Lower leg skin (tissue), 4 donors: ENCODE results near the gene MAGEA2B. TPM values are rescaled to one million over a fixed set of nuclear protein-coding genes. Genes with fewer than 3 reads are reported as not detected.
"Not testable (repeated sequence)": the region's sequence is repeated elsewhere in the genome, so short reads cannot be mapped to it uniquely, and the experiment has no call there.

Experiments
- DNase-seq, 2 donors: peaks; one replicate each; pipeline ENCODE4 v3.0.0-alpha.2; 2019; ENCODE audit warnings: low spot score in 2 of 2
- H3K4me3 ChIP-seq: fragments of 200-600 bp; sonication (generic); 2 replicates; pipeline ENCODE4 v1.5.1; 2017; ENCODE audit warnings: mild to moderate bottlenecking, low read depth; ENCODE audit not compliant: poor library complexity, severe bottlenecking
- CTCF ChIP-seq, 3 donors: fragments of 450-650 bp; IDR thresholded peaks; one replicate each; pipeline ENCODE4 v1.5.1; 2016; ENCODE audit warnings: antibody characterized with exemption in 3 of 3, mild to moderate bottlenecking in 3 of 3, moderate library complexity in 2 of 3
- POLR2A ChIP-seq, 2 donors: fragments of 450-650 bp; IDR thresholded peaks; one replicate each; pipeline ENCODE4 v1.6.1; 2016 to 2017; ENCODE audit warnings: antibody characterized with exemption in 2 of 2, mild to moderate bottlenecking in 1 of 2, moderate library complexity in 1 of 2
- WGBS, 2 donors: methylation state at CpG; one replicate each; pipeline ENCODE4 v1.1.5; 2018; 5-methylcytosine and 5-hydroxymethylcytosine counted together
- intact Hi-C: fragments of 100-400 bp; cut with DNase I; formaldehyde crosslinking; loops from one replicate; pipeline ENCODE4 v1.15.0; 2023; ENCODE audit warnings: low total_unique reads
- total RNA-seq, 4 donors: library from RNA; depleted of rRNA; stranded (reverse); fragments of >200 nt; gene quantifications; one replicate each; pipeline ENCODE4 v1.1.0, GENCODE V29; 2016

Gene MAGEA2B
- total RNA-seq, 4 donors from 2014 or later: not detected

- intact Hi-C loops: no loop called here
- TF ChIP-seq CTCF (IDR thresholded peaks at IDR 0.05) (no peak), POLR2A (IDR thresholded peaks at IDR 0.05) (no peak)
- no peak overlapping the region for H3K4me3 ChIP-seq
- DNase-seq: no peak
- 81 to 88% methylated on average over 5 of the region's 5 CpGs for WGBS, 2 donors
Measured at GRCh38 chrX:152738560-152738959, 24.1 kb downstream of the MAGEA2B start.

GRCh38 chrX:152753686-152754650 lies 39.5 kb downstream of the MAGEA2B start, which contains the start of gene MAGEA2:
TSS of gene MAGEA2 (minus strand) at chrX:152753842. CDS start at chrX:152751363, 2,479 bp downstream.
- no CpG with 5 or more reads among the region's 35 CpGs for WGBS, 2 donors
- DNase-seq, intact Hi-C loops, H3K4me3 ChIP-seq: not testable (repeated sequence)

GRCh38 chrX:152754871-152755270 lies 40.4 kb downstream of the MAGEA2B start:
- no CpG with 5 or more reads among the region's 5 CpGs for WGBS, 2 donors
- H3K4me3 ChIP-seq, DNase-seq, intact Hi-C loops: not testable (repeated sequence)

GRCh38 chrX:152758918-152759317 lies 44.5 kb downstream of the MAGEA2B start, which contains the start of gene CSAG3:
TSS of gene CSAG3 (plus strand) at chrX:152759218.
- H3K4me3 ChIP-seq, intact Hi-C loops, DNase-seq: not testable (repeated sequence)
- no CpG with 5 or more reads among the region's 2 CpGs for WGBS, 2 donors

- 58 to 82% methylated on average over 4 to 6 of the region's 7 CpGs for WGBS, 2 donors
- intact Hi-C loops, H3K4me3 ChIP-seq, DNase-seq: not testable (repeated sequence)
Measured at GRCh38 chrX:152759544-152759943, 45.1 kb downstream of the MAGEA2B start.

- DNase-seq, intact Hi-C loops, H3K4me3 ChIP-seq: not testable (repeated sequence)
- WGBS, 2 donors: no CpG with 5 or more reads among the region's 7 CpGs
Measured at GRCh38 chrX:152761582-152761981, 47.2 kb downstream of the MAGEA2B start.

GRCh38 chrX:152766562-152766961 lies 52.1 kb downstream of the MAGEA2B start:
- 74 to 88% methylated on average over 8 to 9 of the region's 9 CpGs for WGBS, 2 donors
- DNase-seq: peak in 1 of 2 donors; percentile 54
- intact Hi-C loops, H3K4me3 ChIP-seq: not testable (repeated sequence)

Other genes starting within 250 kb of the MAGEA2B start
- gene GABRQ, start 76.7 kb upstream of the MAGEA2B start, total RNA-seq: under 1 TPM; 0.13 to 0.32 (median 0.20) TPM
- not detected for gene MAGEA3, start 15.8 kb upstream of the MAGEA2B start, total RNA-seq
- not detected for gene CSAG2, start 5.4 kb upstream of the MAGEA2B start, total RNA-seq
- not detected for gene CSAG1, start 19.1 kb downstream of the MAGEA2B start, total RNA-seq
- gene MAGEA12, start 19.1 kb downstream of the MAGEA2B start, total RNA-seq: not detected
- not detected for gene MAGEA2, start 39.2 kb downstream of the MAGEA2B start, total RNA-seq
- gene CSAG3, start 44.6 kb downstream of the MAGEA2B start, total RNA-seq: not detected
- gene MAGEA6, start 55.1 kb downstream of the MAGEA2B start, total RNA-seq: not detected
- gene CETN2, start 116.1 kb downstream of the MAGEA2B start, total RNA-seq: 10 to 100 TPM; 10.5 to 18.8 (median 13.5) TPM
- 10 to 100 TPM; 13.2 to 22.5 (median 17.9) TPM for gene NSDHL, start 116.4 kb downstream of the MAGEA2B start, total RNA-seq
- 10 to 100 TPM; 58.8 to 77.1 (median 72.1) TPM for gene ZNF185, start 183.4 kb downstream of the MAGEA2B start, total RNA-seq